ENCODE results near the gene IFNLR1.

IFNLR1 gene

DNA sequence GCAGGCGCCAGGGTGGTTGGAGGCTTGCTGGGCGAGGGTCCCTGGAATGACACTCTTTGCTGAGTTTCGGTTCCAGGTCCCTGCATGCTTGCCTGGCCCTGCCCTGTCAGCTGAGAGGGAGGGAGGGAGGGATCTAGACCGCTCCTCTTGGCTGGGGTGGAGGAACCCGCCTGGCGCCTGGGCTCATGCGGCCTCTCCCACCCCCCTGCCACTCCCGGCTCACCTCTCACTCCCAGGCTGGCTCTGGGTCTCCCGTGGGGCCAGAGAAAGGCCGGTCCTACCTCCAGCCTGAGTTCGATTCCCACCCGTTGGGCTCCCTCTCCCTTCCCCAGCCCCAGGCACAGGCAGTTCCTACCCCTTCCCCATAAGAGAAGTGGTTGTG lies 19.0 kb upstream of the IFNLR1 start:
- Histone ChIP-seq H3K9ac (ENCODE audit: low read length) (peak overlapping the region; percentile 63; the same call in 1 of the 2 replicates), H3F3A (ENCODE audit: insufficient read depth) (peaks cover 34% of the 10 kb centered on the region), H3K9me3 (ENCODE audit: insufficient read depth, low read length) (no peaks in the 10 kb centered on the region), H3K27ac (ENCODE audit: low read depth, low read length) (peak overlapping the region; percentile 99), H3K79me2 (ENCODE audit: insufficient read depth, low read length) (peaks cover 75% of the 10 kb centered on the region), H3K4me3 (ENCODE audit: insufficient read depth, low read length, poor library complexity, severe bottlenecking) (no peak overlapping the region), H3K4me2 (ENCODE audit: low read depth, low read length, poor library complexity, severe bottlenecking) (no peak overlapping the region), H3K36me3 (ENCODE audit: low read length) (peaks cover 21% of the 10 kb centered on the region), H2AFZ (ENCODE audit: low read depth, low read length, severe bottlenecking) (no peak overlapping the region), H4K20me1 (ENCODE audit: low read depth, low read length) (no peaks in the 10 kb centered on the region; the same call in 1 of the 2 replicates), H3K9me2 (replicated peaks; ENCODE audit: insufficient read depth, low read length) (no peaks in the 10 kb centered on the region), H3K27me3 (ENCODE audit: low read length) (no peaks in the 10 kb centered on the region)
- TF ChIP-seq, protein P1, sequence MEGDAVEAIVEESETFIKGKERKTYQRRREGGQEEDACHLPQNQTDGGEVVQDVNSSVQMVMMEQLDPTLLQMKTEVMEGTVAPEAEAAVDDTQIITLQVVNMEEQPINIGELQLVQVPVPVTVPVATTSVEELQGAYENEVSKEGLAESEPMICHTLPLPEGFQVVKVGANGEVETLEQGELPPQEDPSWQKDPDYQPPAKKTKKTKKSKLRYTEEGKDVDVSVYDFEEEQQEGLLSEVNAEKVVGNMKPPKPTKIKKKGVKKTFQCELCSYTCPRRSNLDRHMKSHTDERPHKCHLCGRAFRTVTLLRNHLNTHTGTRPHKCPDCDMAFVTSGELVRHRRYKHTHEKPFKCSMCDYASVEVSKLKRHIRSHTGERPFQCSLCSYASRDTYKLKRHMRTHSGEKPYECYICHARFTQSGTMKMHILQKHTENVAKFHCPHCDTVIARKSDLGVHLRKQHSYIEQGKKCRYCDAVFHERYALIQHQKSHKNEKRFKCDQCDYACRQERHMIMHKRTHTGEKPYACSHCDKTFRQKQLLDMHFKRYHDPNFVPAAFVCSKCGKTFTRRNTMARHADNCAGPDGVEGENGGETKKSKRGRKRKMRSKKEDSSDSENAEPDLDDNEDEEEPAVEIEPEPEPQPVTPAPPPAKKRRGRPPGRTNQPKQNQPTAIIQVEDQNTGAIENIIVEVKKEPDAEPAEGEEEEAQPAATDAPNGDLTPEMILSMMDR (IDR thresholded peaks at IDR 0.05; ENCODE audit: insufficient read depth, low read length, poor library complexity, severe bottlenecking): no peak
- TF ChIP-seq EZH2phosphoT487 (conservative IDR thresholded peaks at IDR 0.05; ENCODE audit: low read length): no peak

- no peak overlapping the region for H3K4me3 ChIP-seq (ENCODE audit: insufficient read depth, low read length, poor library complexity, severe bottlenecking)
- H3K9ac ChIP-seq (ENCODE audit: low read length): peak overlapping the region; percentile 63
- H3F3A ChIP-seq (ENCODE audit: insufficient read depth): peaks cover 37% of the 10 kb centered on the region
- H3K9me2 ChIP-seq (replicated peaks; ENCODE audit: insufficient read depth, low read length): no peaks in the 10 kb centered on the region
- H3K4me2 ChIP-seq (ENCODE audit: low read depth, low read length, poor library complexity, severe bottlenecking): peak overlapping the region; percentile 28
- H3K27ac ChIP-seq (ENCODE audit: low read depth, low read length): peak overlapping the region; percentile 99
- H3K36me3 ChIP-seq (ENCODE audit: low read length): peaks cover 16% of the 10 kb centered on the region
- no peaks in the 10 kb centered on the region for H3K9me3 ChIP-seq (ENCODE audit: insufficient read depth, low read length)
- no peak for TF ChIP-seq EZH2phosphoT487 (conservative IDR thresholded peaks at IDR 0.05; ENCODE audit: low read length)
- TF ChIP-seq, protein P1 (IDR thresholded peaks at IDR 0.05; ENCODE audit: insufficient read depth, low read length, poor library complexity, severe bottlenecking): no peak
- H2AFZ ChIP-seq (ENCODE audit: low read depth, low read length, severe bottlenecking): no peak overlapping the region
- no peaks in the 10 kb centered on the region; the same call in 1 of the 2 replicates for H4K20me1 ChIP-seq (ENCODE audit: low read depth, low read length)
- no peaks in the 10 kb centered on the region for H3K27me3 ChIP-seq (ENCODE audit: low read length)
- peaks cover 75% of the 10 kb centered on the region for H3K79me2 ChIP-seq (ENCODE audit: insufficient read depth, low read length)
Observed at GRCh38 chr1:24205345-24206082, 18.4 kb upstream of the IFNLR1 start.

GRCh38 chr1:24204116-24204515 lies 17.0 kb upstream of the IFNLR1 start:
- Histone ChIP-seq H4K20me1 (ENCODE audit: low read depth, low read length) (no peaks in the 10 kb centered on the region), H3K9me3 (ENCODE audit: insufficient read depth, low read length) (no peaks in the 10 kb centered on the region), H3K79me2 (ENCODE audit: insufficient read depth, low read length) (peaks cover 70% of the 10 kb centered on the region), H3F3A (ENCODE audit: insufficient read depth) (peaks cover 42% of the 10 kb centered on the region), H3K9me2 (replicated peaks; ENCODE audit: insufficient read depth, low read length) (no peaks in the 10 kb centered on the region), H3K9ac (ENCODE audit: low read length) (peak overlapping the region; percentile 63), H3K4me2 (ENCODE audit: low read depth, low read length, poor library complexity, severe bottlenecking) (peak overlapping the region; percentile 99), H2AFZ (ENCODE audit: low read depth, low read length, severe bottlenecking) (no peak overlapping the region), H3K27me3 (ENCODE audit: low read length) (no peaks in the 10 kb centered on the region), H3K4me3 (ENCODE audit: insufficient read depth, low read length, poor library complexity, severe bottlenecking) (peak overlapping the region; percentile 41), H3K36me3 (ENCODE audit: low read length) (peaks cover 9% of the 10 kb centered on the region), H3K27ac (ENCODE audit: low read depth, low read length) (peak overlapping the region; percentile 99)
- TF ChIP-seq, protein P1 (IDR thresholded peaks at IDR 0.05; ENCODE audit: insufficient read depth, low read length, poor library complexity, severe bottlenecking): no peak
- no peak for TF ChIP-seq EZH2phosphoT487 (conservative IDR thresholded peaks at IDR 0.05; ENCODE audit: low read length)

Data from SU-DHL-6 (cell line).